ENCODE results near the gene R3HDM2.
"Not testable (repeated sequence)": the region's sequence is repeated elsewhere in the genome, so short reads cannot be mapped to it uniquely, and the experiment has no call there.

The R3HDM2 gene

DNA sequence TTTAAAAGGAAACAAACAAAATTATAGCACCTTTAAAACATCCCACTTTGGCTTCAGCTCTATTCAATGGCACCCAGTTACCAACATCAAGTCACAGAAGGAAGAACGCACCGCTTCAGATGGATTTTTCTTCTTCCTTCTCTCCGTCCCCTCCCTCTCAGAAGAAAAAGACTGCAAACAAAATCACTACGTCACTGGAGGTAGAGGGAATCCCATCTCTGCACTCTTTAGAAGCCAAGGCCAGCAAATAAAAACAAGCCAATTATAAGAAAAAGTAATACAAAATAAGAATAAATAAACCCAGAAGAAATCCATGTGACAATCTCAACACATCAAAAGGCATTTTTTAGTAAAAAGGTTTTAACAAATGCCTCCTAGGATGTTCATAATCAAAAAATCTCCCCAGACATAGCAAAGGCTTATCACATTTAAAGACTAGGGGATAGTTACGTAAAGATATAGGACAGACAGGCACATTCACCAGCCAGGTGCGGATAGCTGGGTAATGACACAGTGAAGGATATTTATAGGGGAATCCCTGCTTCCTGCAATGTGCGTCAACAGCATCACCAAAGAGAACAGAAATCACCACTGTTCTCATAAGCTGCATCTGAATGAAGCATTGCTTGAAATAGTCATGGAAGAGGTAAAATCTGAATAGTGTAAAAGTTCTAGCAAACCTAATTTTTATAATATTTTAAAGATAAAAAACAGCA, 89.4 kb downstream of the R3HDM2 start:
- no peak for DNase-seq (ENCODE audit: low spot score)
- in situ Hi-C loops (cut with MboI; ENCODE audit: low pct_unique_long_range_greater_than_20kb, low sequenced_read_pairs, unreplicated experiment) = no loop called here
- TF ChIP-seq, protein P1, sequence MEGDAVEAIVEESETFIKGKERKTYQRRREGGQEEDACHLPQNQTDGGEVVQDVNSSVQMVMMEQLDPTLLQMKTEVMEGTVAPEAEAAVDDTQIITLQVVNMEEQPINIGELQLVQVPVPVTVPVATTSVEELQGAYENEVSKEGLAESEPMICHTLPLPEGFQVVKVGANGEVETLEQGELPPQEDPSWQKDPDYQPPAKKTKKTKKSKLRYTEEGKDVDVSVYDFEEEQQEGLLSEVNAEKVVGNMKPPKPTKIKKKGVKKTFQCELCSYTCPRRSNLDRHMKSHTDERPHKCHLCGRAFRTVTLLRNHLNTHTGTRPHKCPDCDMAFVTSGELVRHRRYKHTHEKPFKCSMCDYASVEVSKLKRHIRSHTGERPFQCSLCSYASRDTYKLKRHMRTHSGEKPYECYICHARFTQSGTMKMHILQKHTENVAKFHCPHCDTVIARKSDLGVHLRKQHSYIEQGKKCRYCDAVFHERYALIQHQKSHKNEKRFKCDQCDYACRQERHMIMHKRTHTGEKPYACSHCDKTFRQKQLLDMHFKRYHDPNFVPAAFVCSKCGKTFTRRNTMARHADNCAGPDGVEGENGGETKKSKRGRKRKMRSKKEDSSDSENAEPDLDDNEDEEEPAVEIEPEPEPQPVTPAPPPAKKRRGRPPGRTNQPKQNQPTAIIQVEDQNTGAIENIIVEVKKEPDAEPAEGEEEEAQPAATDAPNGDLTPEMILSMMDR (IDR thresholded peaks at IDR 0.05; ENCODE audit: extremely low read depth, insufficient read depth, missing control alignments) = no peak

DNA sequence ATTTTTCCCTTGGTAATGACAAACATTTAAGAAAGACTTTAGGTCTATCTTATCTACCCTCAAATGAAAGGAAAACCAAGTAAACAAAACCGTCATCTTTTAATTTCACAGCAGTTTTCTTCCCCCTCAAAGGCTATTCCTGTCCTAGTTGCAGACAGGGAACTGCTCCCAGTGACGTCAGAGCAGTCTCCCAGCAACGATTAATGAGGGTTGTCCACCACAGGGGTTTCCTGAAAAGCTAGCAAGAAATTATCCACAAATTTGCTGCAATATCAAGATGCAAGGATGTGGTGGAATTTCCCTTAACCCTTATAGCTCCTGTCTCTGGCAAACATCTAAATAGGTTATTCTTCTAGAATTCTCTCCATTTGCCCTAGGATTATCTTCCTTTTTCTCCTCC, 90.7 kb downstream of the R3HDM2 start:
- TF ChIP-seq, protein P1 (IDR thresholded peaks at IDR 0.05; ENCODE audit: extremely low read depth, insufficient read depth, missing control alignments) = no peak
- in situ Hi-C loops (cut with MboI; ENCODE audit: low pct_unique_long_range_greater_than_20kb, low sequenced_read_pairs, unreplicated experiment) = no loop called here
- no peak for DNase-seq (ENCODE audit: low spot score)

DNA sequence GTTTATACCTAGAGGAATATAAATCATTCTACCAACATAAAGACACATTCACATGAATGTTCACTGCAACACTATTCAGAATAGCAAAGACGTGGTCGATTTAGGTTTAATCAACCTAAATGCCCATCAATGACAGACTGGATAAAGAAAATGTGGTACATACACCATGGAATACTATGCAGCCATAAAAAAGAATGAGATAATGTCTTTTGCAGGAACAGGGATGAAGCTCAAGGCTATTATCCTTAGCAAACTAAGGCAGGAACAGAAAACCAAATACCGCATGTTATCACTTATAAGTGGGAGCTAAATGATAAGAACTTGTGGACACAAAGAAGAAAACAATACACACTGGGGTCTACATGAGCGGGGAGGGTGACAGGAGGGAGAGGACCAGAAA, 94.5 kb downstream of the R3HDM2 start:
- DNase-seq (ENCODE audit: low spot score); in situ Hi-C loops (cut with MboI; ENCODE audit: low pct_unique_long_range_greater_than_20kb, low sequenced_read_pairs, unreplicated experiment): not testable (repeated sequence)

DNA sequence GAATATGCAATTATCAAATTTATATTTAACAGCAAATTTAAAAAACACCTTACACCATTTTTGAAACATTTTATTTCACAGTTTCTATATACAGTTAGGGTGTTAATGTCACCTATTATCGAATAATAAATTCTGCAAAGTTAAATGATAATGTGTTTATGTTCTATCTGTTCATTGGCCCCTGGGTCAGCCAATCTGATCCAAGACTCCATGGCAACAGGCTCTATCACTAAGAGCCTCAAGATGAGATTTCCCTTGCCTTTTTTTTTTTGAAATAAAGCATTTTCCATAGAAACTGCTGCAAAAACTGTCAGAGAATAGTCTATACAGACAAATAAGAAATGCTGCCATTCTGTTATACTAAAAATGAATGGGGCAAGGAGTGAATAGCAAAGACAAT, 96.6 kb downstream of the R3HDM2 start:
- TF ChIP-seq, protein P1 (IDR thresholded peaks at IDR 0.05; ENCODE audit: extremely low read depth, insufficient read depth, missing control alignments) = no peak
- in situ Hi-C loops (cut with MboI; ENCODE audit: low pct_unique_long_range_greater_than_20kb, low sequenced_read_pairs, unreplicated experiment) = no loop called here
- no peak for DNase-seq (ENCODE audit: low spot score)

DNA sequence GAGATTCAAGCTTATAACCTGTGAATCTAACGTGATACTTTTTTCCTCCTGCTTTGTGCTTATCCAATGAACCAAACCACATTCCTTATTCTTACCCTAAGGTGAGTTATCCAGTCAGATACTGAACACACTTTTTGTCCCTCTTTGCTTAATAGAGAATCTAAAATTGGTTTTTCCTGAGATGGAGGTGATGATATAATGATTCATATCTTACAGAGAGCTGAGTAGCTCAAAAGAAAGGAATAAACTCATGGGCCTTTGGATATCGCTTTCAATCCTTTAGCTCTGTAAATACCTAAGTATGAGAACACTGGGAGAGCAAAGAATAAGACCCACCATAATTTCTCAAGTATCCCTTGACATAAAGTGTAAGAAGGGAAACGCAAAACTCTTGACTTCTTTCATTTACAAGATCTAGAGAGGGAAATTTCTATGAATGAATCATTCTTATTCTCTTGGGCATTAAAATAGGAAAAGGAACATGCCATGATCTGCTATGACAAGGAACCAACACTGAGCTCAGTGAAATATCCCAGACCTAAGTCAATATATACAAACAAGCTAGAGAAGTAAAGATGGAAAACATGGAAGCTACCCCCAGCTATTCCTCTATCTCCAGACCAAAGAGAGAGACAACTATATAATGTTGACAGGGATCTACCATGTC, 98.1 kb downstream of the R3HDM2 start:
- in situ Hi-C loops (cut with MboI; ENCODE audit: low pct_unique_long_range_greater_than_20kb, low sequenced_read_pairs, unreplicated experiment) = no loop called here
- DNase-seq (ENCODE audit: low spot score) = no peak
- TF ChIP-seq, protein P1 (IDR thresholded peaks at IDR 0.05; ENCODE audit: extremely low read depth, insufficient read depth, missing control alignments) = no peak

DNA sequence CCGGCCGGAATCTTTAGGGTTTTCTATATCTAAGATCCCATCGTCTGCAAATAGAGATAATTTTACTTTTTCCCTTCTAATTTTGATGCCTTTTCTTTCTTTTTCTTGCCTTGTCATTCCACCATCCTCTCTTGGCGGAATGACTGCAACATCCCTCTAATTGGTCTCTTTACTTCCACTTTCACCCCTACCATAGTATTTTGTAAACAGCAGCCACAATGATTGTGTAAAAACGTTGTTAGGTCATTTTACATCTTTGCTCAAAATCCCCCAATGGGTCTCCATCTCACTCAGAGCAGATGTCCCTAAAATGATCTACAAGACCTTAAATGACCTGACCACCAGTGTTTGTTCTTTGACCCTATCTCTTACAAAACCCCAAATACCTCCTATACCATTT, 99.9 kb downstream of the R3HDM2 start:
- in situ Hi-C loops (cut with MboI; ENCODE audit: low pct_unique_long_range_greater_than_20kb, low sequenced_read_pairs, unreplicated experiment) = no loop called here
- TF ChIP-seq, protein P1 (IDR thresholded peaks at IDR 0.05; ENCODE audit: extremely low read depth, insufficient read depth, missing control alignments) = no peak

GRCh38 chr12:57329219-57329618, 101.6 kb downstream of the R3HDM2 start:
- TF ChIP-seq, protein P1 (IDR thresholded peaks at IDR 0.05; ENCODE audit: extremely low read depth, insufficient read depth, missing control alignments) = no peak
- in situ Hi-C loops (cut with MboI; ENCODE audit: low pct_unique_long_range_greater_than_20kb, low sequenced_read_pairs, unreplicated experiment) = no loop called here
- DNase-seq (ENCODE audit: low spot score) = no peak

More for the DNA sequence above, 99.9 kb downstream of the R3HDM2 start:
- DNase-seq (ENCODE audit: low spot score) = no peak
